Dermis lymphatic vessel endothelial cell (primary cell): ENCODE results near the gene EFCAB13. TPM values are rescaled to one million over a fixed set of nuclear protein-coding genes. Genes with fewer than 3 reads are reported as not detected.

Source experiments
- total RNA-seq: library from RNA; depleted of rRNA; stranded (reverse); fragments of >200 nt; gene quantifications from 2 replicates; pipeline ENCODE4 v1.2.1, GENCODE V29; 2014

The EFCAB13 gene, protein sequence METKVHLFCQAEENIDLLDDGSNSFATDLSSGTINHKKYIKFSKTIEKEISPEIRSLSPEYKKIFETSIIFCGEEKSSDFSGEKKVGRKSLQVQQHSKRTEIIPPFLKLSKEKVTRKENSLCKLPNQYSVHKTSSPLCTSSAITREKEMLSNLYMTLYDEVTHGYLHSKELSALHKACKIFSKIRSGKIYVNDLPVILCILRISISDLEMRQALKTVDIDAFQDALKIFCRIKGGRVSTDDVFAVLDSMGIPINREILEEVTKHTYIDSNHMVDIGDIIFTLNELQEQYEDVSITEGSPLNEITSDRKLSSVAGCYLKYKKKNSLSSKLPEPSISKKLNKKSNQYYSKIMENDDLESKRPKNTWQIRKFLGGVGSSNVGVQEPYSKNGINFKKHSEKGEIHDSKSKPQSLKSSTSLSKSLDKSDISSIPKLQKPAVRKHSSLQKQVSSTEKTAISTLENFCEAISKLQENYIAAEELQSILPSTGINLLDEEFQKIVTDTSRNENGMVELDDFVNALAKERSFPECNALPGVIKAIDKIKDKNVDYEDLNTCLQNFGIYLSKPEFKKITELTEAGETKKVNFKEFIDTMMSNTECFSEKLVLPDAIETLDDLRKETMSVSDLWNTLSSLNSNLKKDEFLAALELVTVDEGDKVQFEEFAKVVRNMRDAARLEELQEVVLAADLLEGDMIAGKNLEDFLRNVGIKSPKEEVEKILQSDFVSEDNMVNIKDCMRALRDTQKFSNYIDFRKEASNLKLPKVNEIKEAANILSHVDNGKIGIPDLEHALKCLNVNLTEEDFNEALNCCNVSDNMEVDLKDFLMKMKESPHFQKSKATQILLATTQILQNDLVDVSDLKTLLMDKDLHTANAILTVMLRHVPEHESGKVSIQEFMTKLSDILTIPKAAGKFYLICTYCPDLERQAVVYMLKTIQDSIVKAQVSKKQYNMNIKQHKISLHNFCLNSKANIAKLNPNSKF
- total RNA-seq = 11.4 and 13.1 TPM in 2 replicates

DNA sequence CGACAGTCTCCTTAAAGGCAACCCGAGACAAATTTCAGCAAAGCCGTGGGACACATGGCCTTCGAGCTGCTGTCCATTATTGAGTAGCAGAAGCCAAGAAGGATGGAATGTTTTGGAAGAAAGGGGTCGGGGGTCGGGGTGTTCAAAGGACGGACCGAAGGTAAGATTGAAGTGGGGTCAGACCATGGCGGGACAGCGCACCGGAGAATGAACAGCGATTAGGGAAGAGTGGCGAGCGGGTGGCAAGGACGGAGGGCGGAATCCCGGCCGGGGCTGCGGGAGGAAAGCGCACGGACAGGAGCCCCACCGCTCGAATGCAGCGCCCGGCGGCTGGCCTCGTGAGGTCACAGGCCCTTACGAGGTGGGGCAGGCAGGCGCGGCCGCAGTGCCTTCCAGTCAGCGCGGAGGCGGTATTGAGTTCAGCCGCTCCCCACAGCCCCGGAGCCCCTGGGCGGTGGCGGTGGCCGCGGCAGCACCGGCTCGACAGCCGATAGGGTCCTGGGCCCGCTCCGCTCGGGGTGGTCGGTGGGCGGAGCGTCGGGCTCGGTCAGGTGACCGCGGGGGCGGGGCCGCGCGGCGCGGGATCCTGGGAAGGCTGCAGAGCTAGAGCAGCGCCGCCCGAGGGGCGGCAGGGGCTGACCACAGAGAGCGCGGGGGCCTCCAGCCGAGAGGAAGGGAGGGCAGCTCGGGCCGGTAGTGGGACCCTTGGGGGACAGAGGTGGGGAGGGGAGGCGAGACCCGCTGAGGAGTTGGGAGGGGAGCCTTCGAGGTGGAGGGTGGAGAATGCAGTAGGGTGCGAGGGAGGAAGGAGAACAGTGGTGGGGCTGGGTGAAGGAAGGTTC, at the start of gene EFCAB13:
TSS of gene EFCAB13 (plus strand) at position 574 of the 842 bp plus-strand sequence. CDS start 4,399 bp downstream, outside the sequence.

Other genes with a start within 250 kb of the EFCAB13 start
- gene CDC27, start 134.7 kb upstream of the EFCAB13 start, total RNA-seq = 137 and 152 TPM in 2 replicates
- 0.86 and 0.87 TPM in 2 replicates for gene MYL4, start 114.6 kb upstream of the EFCAB13 start, total RNA-seq
- 357 and 435 TPM in 2 replicates for gene ITGB3, start 70.1 kb upstream of the EFCAB13 start, total RNA-seq
- 76.5 and 78.3 TPM in 2 replicates for gene NPEPPS, start 207.2 kb downstream of the EFCAB13 start, total RNA-seq